CD4-positive, alpha-beta T cell treated with Interleukin-1 beta for 1 hour (primary cell): ENCODE data around the gene ZNF316.

Experiments used
- DNase-seq, 2 donors: peaks; one replicate each; pipeline ENCODE4 v3.0.0-alpha.2; 2020 to 2022

ZNF316 gene

GRCh38 chr7:6621195-6622133, 15.7 kb upstream of the ZNF316 start:
- no peak for DNase-seq

- DNase-seq, result no peak
Measured at GRCh38 chr7:6622134-6622710, 14.9 kb upstream of the ZNF316 start.

- peak; percentile 28 to 30 for DNase-seq
Measured at GRCh38 chr7:6623589-6624245, 13.4 kb upstream of the ZNF316 start.

GRCh38 chr7:6624246-6624611, 12.9 kb upstream of the ZNF316 start:
- DNase-seq, result no peak

- DNase-seq, result no peak
Measured at GRCh38 chr7:6628045-6628444, 9.1 kb upstream of the ZNF316 start.

GRCh38 chr7:6630007-6630849, 6.9 kb upstream of the ZNF316 start:
- no peak for DNase-seq

GRCh38 chr7:6631605-6632004, 5.5 kb upstream of the ZNF316 start:
- DNase-seq, result no peak

GRCh38 chr7:6634021-6634420, 3.1 kb upstream of the ZNF316 start:
- no peak for DNase-seq

GRCh38 chr7:6634971-6635370, 2.1 kb upstream of the ZNF316 start:
- DNase-seq, result peak in 1 of 2 donors; percentile 63

- DNase-seq, result peak; percentile 69 to 76
Measured at GRCh38 chr7:6637544-6638229, 569 bp downstream of the ZNF316 start.

- no peak for DNase-seq
Measured at GRCh38 chr7:6639032-6639431, 1.9 kb downstream of the ZNF316 start.

GRCh38 chr7:6639627-6640026, 2.5 kb downstream of the ZNF316 start:
- no peak for DNase-seq

- DNase-seq, result peak in 1 of 2 donors; percentile 26
Measured at GRCh38 chr7:6640246-6640721, 3.2 kb downstream of the ZNF316 start.

GRCh38 chr7:6641305-6642035, 4.4 kb downstream of the ZNF316 start:
- DNase-seq, result no peak

GRCh38 chr7:6642239-6642839, 5.2 kb downstream of the ZNF316 start:
- no peak for DNase-seq

- DNase-seq, result no peak
Measured at GRCh38 chr7:6642861-6643640, 5.9 kb downstream of the ZNF316 start.

- no peak for DNase-seq
Measured at GRCh38 chr7:6643915-6644625, 7.0 kb downstream of the ZNF316 start.

GRCh38 chr7:6644728-6645127, 7.6 kb downstream of the ZNF316 start:
- no peak for DNase-seq

- no peak for DNase-seq
Measured at GRCh38 chr7:6646465-6646864, 9.3 kb downstream of the ZNF316 start.
